ENCODE measurements around the gene ZSCAN26. TPM values are rescaled to one million over a fixed set of nuclear protein-coding genes. Genes with fewer than 3 reads are reported as not detected.
A peak's percentile ranks its signal among the peaks of the same experiment; 100 is the strongest.

ZSCAN26 gene
- total RNA-seq, 1 experiment from 2014 or later: 9.0 TPM

- Histone ChIP-seq H3K18ac (ENCODE audit: insufficient read length, low read depth, low read length) (no peak overlapping the region), H3K14ac (ENCODE audit: insufficient read depth, low read length) (no peak overlapping the region), H2BK120ac (ENCODE audit: low read depth, low read length, poor library complexity, severe bottlenecking) (no peak overlapping the region), H3T11ph (ENCODE audit: low read length) (no peak overlapping the region), H3K79me1 (ENCODE audit: insufficient read depth, low read depth, low read length, poor library complexity, severe bottlenecking) (no peaks in the 10 kb centered on the region), H4K5ac (ENCODE audit: insufficient read length, low read depth, low read length) (no peak overlapping the region), H2AK5ac (ENCODE audit: insufficient read length, low read length) (no peak overlapping the region), H2AFZ (ENCODE audit: low read length) (no peak overlapping the region), H3K27me3 (ENCODE audit: insufficient read depth, low read length) (no peaks in the 10 kb centered on the region), H3K56ac (ENCODE audit: insufficient read length, low read depth, low read length) (no peak overlapping the region), H3K79me2 (ENCODE audit: insufficient read depth, low read length) (no peaks in the 10 kb centered on the region), H3K4me1 (ENCODE audit: insufficient read depth, low read length) (no peaks in the 10 kb centered on the region), H2BK20ac (ENCODE audit: low read depth, low read length, poor library complexity, severe bottlenecking) (no peak overlapping the region), H2BK15ac (ENCODE audit: low read depth, low read length) (no peak overlapping the region), H3K9ac (ENCODE audit: extremely low read depth, insufficient read length, low read length) (no peak overlapping the region), H3K9me3 (ENCODE audit: control insufficient read depth, low read depth, low read length) (no peaks in the 10 kb centered on the region), H2BK12ac (ENCODE audit: insufficient read length, low read depth, low read length) (no peak overlapping the region), H3K23ac (ENCODE audit: insufficient read length, low read depth, low read length) (no peak overlapping the region), H4K8ac (replicated peaks; ENCODE audit: insufficient read length, low read depth, low read length) (no peak overlapping the region), H2BK5ac (ENCODE audit: insufficient read length, low read length) (no peak overlapping the region), H3K4ac (ENCODE audit: low read depth, low read length) (no peak overlapping the region), H4K91ac (ENCODE audit: insufficient read length, low read depth, low read length) (no peak overlapping the region), H3K4me2 (ENCODE audit: insufficient read depth, insufficient read length, low read length) (no peak overlapping the region), H3K23me2 (ENCODE audit: insufficient read length, low read depth, low read length, poor library complexity, severe bottlenecking) (no peaks in the 10 kb centered on the region), H4K20me1 (ENCODE audit: control insufficient read depth, insufficient read depth, insufficient read length) (no peaks in the 10 kb centered on the region), H3K27ac (ENCODE audit: insufficient read length, low read depth, low read length) (no peak overlapping the region)
- H3K4me3 Mint-ChIP-seq: no peak overlapping the region
- peaks cover 0 to 2% of the 10 kb centered on the region in 2 experiments; a peak in 2 of 5 replicates for H3K9me3 Mint-ChIP-seq
- peak overlapping the region in 2 of 3 experiments; percentile 1 to 47; a peak in 2 of 7 replicates for H3K27ac Mint-ChIP-seq
- WGBS (ENCODE audit: extremely low coverage, insufficient read length, low lambda C conversion rate): no CpG with 5 or more reads among the region's 3 CpGs
- peaks cover 22 to 45% (median 37%) of the 10 kb centered on the region in 3 experiments for H3K36me3 Mint-ChIP-seq (ENCODE audit: insufficient read depth in 1 of 3, low read depth in 3 of 3)
- no peak for DNase-seq
- TF ChIP-seq, protein P1, sequence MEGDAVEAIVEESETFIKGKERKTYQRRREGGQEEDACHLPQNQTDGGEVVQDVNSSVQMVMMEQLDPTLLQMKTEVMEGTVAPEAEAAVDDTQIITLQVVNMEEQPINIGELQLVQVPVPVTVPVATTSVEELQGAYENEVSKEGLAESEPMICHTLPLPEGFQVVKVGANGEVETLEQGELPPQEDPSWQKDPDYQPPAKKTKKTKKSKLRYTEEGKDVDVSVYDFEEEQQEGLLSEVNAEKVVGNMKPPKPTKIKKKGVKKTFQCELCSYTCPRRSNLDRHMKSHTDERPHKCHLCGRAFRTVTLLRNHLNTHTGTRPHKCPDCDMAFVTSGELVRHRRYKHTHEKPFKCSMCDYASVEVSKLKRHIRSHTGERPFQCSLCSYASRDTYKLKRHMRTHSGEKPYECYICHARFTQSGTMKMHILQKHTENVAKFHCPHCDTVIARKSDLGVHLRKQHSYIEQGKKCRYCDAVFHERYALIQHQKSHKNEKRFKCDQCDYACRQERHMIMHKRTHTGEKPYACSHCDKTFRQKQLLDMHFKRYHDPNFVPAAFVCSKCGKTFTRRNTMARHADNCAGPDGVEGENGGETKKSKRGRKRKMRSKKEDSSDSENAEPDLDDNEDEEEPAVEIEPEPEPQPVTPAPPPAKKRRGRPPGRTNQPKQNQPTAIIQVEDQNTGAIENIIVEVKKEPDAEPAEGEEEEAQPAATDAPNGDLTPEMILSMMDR (conservative IDR thresholded peaks at IDR 0.05): no peak
- peaks cover 5 to 12% of the 10 kb centered on the region in 2 experiments for H3K4me1 Mint-ChIP-seq
- no peaks in the 10 kb centered on the region for H3K27me3 Mint-ChIP-seq (ENCODE audit: low read depth)
Observed at GRCh38 chr6:28235912-28236452, 31.0 kb upstream of the ZSCAN26 start.
